ENCODE data around the gene WDR45B. TPM values are rescaled to one million over a fixed set of nuclear protein-coding genes. Genes with fewer than 3 reads are reported as not detected.
"Not testable (repeated sequence)": the region's sequence is repeated elsewhere in the genome, so short reads cannot be mapped to it uniquely, and the experiment has no call there.

Gene WDR45B
- total RNA-seq, 1 experiment from 2014 or later: 132 TPM

- ChIA-PET CTCF (no interaction called here), POLR2A (no interaction called here)
- Histone ChIP-seq H3K27me3 (ENCODE audit: control insufficient read depth, insufficient read depth, low read length) (no peaks in the 10 kb centered on the region), H3K36me3 (ENCODE audit: control insufficient read depth, insufficient read depth, low read length) (no peaks in the 10 kb centered on the region; the same call in 1 of the 2 replicates), H3K4me3 (ENCODE audit: low read depth in 2 of 2, low read length in 2 of 2) (no peak overlapping the region), H3K27ac (ENCODE audit: low read length) (no peak overlapping the region), H3K4me1 (ENCODE audit: control insufficient read depth, insufficient read depth, low read length) (peaks cover 12% of the 10 kb centered on the region), H3K9me3 (ENCODE audit: control insufficient read depth, insufficient read depth, low read depth, low read length) (no peaks in the 10 kb centered on the region)
- intact Hi-C loops (cut with micrococcal nuclease; ENCODE audit: unreplicated experiment) (no loop called here), in situ Hi-C loops (cut with HindIII; ENCODE audit: low pct_unique_long_range_greater_than_20kb, low sequenced_read_pairs) (no loop called here)
- no TSS peak for BruUV-seq (replicated peaks)
- no peak for TF ChIP-seq POLR2AphosphoS5 (IDR thresholded peaks at IDR 0.05; ENCODE audit: low read depth, low read length)
- TF ChIP-seq SIN3A (IDR thresholded peaks at IDR 0.05; ENCODE audit: borderline replicate concordance, insufficient read depth, low read depth, low read length): no peak
- no peak for TF ChIP-seq TCF7L2 (IDR thresholded peaks at IDR 0.05; ENCODE audit: low read depth, low read length)
- TF ChIP-seq REST (IDR thresholded peaks at IDR 0.05; ENCODE audit: insufficient read depth in 1 of 2, low read depth in 2 of 2, low read length in 1 of 2): no peak
- no peak for TF ChIP-seq CTCF (IDR thresholded peaks at IDR 0.05)
- no peak for DNase-seq (ENCODE audit: low read depth, low spot score)
- ATAC-seq: no peak
Measured at GRCh38 chr17:82587234-82588086, 60.8 kb downstream of the WDR45B start.

- POLR2A ChIA-PET: no interaction called here
- CTCF ChIA-PET: no interaction called here
- no peak overlapping the region for H3K4me3 ChIP-seq (ENCODE audit: low read depth in 2 of 2, low read length in 2 of 2)
- H3K4me1 ChIP-seq (ENCODE audit: control insufficient read depth, insufficient read depth, low read length): 0 out of 2 replicates have a peak, but pooled peaks cover 5% of the 10 kb centered on the region
- no peaks in the 10 kb centered on the region for H3K27me3 ChIP-seq (ENCODE audit: control insufficient read depth, insufficient read depth, low read length)
- H3K36me3 ChIP-seq (ENCODE audit: control insufficient read depth, insufficient read depth, low read length): no peaks in the 10 kb centered on the region; the same call in 1 of the 2 replicates
- in situ Hi-C loops (cut with HindIII; ENCODE audit: low pct_unique_long_range_greater_than_20kb, low sequenced_read_pairs): no loop called here
- intact Hi-C loops (cut with micrococcal nuclease; ENCODE audit: unreplicated experiment): no loop called here
- TF ChIP-seq TCF7L2 (IDR thresholded peaks at IDR 0.05; ENCODE audit: low read depth, low read length) (no peak), CTCF (IDR thresholded peaks at IDR 0.05) (no peak), REST (IDR thresholded peaks at IDR 0.05; ENCODE audit: insufficient read depth in 1 of 2, low read depth in 2 of 2, low read length in 1 of 2) (no peak), POLR2AphosphoS5 (IDR thresholded peaks at IDR 0.05; ENCODE audit: low read depth, low read length) (no peak), SIN3A (IDR thresholded peaks at IDR 0.05; ENCODE audit: borderline replicate concordance, insufficient read depth, low read depth, low read length) (no peak)
- ATAC-seq (no peak), DNase-seq (ENCODE audit: low read depth, low spot score) (no peak)
- H3K9me3 ChIP-seq (ENCODE audit: control insufficient read depth, insufficient read depth, low read depth, low read length): no peaks in the 10 kb centered on the region
- BruUV-seq (replicated peaks): no TSS peak
- no peak overlapping the region for H3K27ac ChIP-seq (ENCODE audit: low read length)
Measured at GRCh38 chr17:82586576-82587233, 61.5 kb downstream of the WDR45B start.

- H3K27me3 ChIP-seq (ENCODE audit: control insufficient read depth, insufficient read depth, low read length); POLR2A ChIA-PET; in situ Hi-C loops (cut with HindIII; ENCODE audit: low pct_unique_long_range_greater_than_20kb, low sequenced_read_pairs); H3K36me3 ChIP-seq (ENCODE audit: control insufficient read depth, insufficient read depth, low read length); H3K27ac ChIP-seq (ENCODE audit: low read length); H3K4me3 ChIP-seq (ENCODE audit: low read depth in 2 of 2, low read length in 2 of 2); intact Hi-C loops (cut with micrococcal nuclease; ENCODE audit: unreplicated experiment); ATAC-seq; DNase-seq (ENCODE audit: low read depth, low spot score); H3K9me3 ChIP-seq (ENCODE audit: control insufficient read depth, insufficient read depth, low read depth, low read length); H3K4me1 ChIP-seq (ENCODE audit: control insufficient read depth, insufficient read depth, low read length); CTCF ChIA-PET; BruUV-seq (replicated peaks): not testable (repeated sequence)
Measured at GRCh38 chr17:82585935-82586575, 62.2 kb downstream of the WDR45B start.
